ENCODE results near the gene CASK. TPM values are rescaled to one million over a fixed set of nuclear protein-coding genes. Genes with fewer than 3 reads are reported as not detected.

The CASK gene
- total RNA-seq, 1 experiment from 2014 or later: 29.4 TPM

- H3F3A ChIP-seq (ENCODE audit: insufficient read depth, low read depth): no peaks in the 10 kb centered on the region
- no peaks in the 10 kb centered on the region for H3K4me1 ChIP-seq (replicated peaks; ENCODE audit: insufficient read depth)
- H3K36me3 ChIP-seq (ENCODE audit: low read depth): no peaks in the 10 kb centered on the region
- no peaks in the 10 kb centered on the region for H3K9me3 ChIP-seq (ENCODE audit: insufficient read depth, low read depth)
- H3K4me2 ChIP-seq: no peak overlapping the region
- TF ChIP-seq CTCF (conservative IDR thresholded peaks at IDR 0.05) (no peak), EZH2 (IDR thresholded peaks at IDR 0.05; ENCODE audit: low read depth) (no peak)
- H3K4me3 ChIP-seq: no peak overlapping the region
- no peaks in the 10 kb centered on the region for H4K20me1 ChIP-seq (ENCODE audit: insufficient read depth)
- H2AFZ ChIP-seq: no peak overlapping the region
- H3K27ac ChIP-seq: no peak overlapping the region
- DNase-seq: no peak
- no peaks in the 10 kb centered on the region for H3K27me3 ChIP-seq (ENCODE audit: insufficient read depth, low read depth)
- no TSS peak for BruUV-seq (replicated peaks)
- no peaks in the 10 kb centered on the region for H3K9me2 ChIP-seq (ENCODE audit: insufficient read depth)
- intact Hi-C loops (cut with micrococcal nuclease; ENCODE audit: unreplicated experiment): no loop called here
- POLR2A ChIA-PET (ENCODE audit: unreplicated experiment): no interaction called here
- no peaks in the 10 kb centered on the region for H3K79me2 ChIP-seq (ENCODE audit: low read depth)
- CTCF ChIA-PET: no interaction called here
Measured at GRCh38 chrX:41750716-41751115, 172.6 kb downstream of the CASK start.

- H3K4me2 ChIP-seq: no peak overlapping the region
- no peaks in the 10 kb centered on the region for H3K36me3 ChIP-seq (ENCODE audit: low read depth)
- TF ChIP-seq CTCF (conservative IDR thresholded peaks at IDR 0.05): no peak
- TF ChIP-seq EZH2 (IDR thresholded peaks at IDR 0.05; ENCODE audit: low read depth): no peak
- no peak for DNase-seq
- no peaks in the 10 kb centered on the region for H4K20me1 ChIP-seq (ENCODE audit: insufficient read depth)
- no peak overlapping the region for H3K4me3 ChIP-seq
- no peaks in the 10 kb centered on the region for H3K79me2 ChIP-seq (ENCODE audit: low read depth)
- no peak overlapping the region for H3K27ac ChIP-seq
- intact Hi-C loops (cut with micrococcal nuclease; ENCODE audit: unreplicated experiment): no loop called here
- no peaks in the 10 kb centered on the region for H3K9me3 ChIP-seq (ENCODE audit: insufficient read depth, low read depth)
- POLR2A ChIA-PET (ENCODE audit: unreplicated experiment): no interaction called here
- no peaks in the 10 kb centered on the region for H3K4me1 ChIP-seq (replicated peaks; ENCODE audit: insufficient read depth)
- no TSS peak for BruUV-seq (replicated peaks)
- no peaks in the 10 kb centered on the region for H3F3A ChIP-seq (ENCODE audit: insufficient read depth, low read depth)
- H2AFZ ChIP-seq: no peak overlapping the region
- no peaks in the 10 kb centered on the region for H3K9me2 ChIP-seq (ENCODE audit: insufficient read depth)
- no peaks in the 10 kb centered on the region for H3K27me3 ChIP-seq (ENCODE audit: insufficient read depth, low read depth)
- CTCF ChIA-PET: no interaction called here
Measured at GRCh38 chrX:41739871-41740270, 183.5 kb downstream of the CASK start.

GRCh38 chrX:41737065-41737464 is 186.3 kb downstream of the CASK start:
- no peak for DNase-seq
- no peak overlapping the region for H2AFZ ChIP-seq
- intact Hi-C loops (cut with micrococcal nuclease; ENCODE audit: unreplicated experiment): no loop called here
- no TSS peak for BruUV-seq (replicated peaks)
- H3K4me3 ChIP-seq: no peak overlapping the region
- no peaks in the 10 kb centered on the region for H3K27me3 ChIP-seq (ENCODE audit: insufficient read depth, low read depth)
- H3K4me2 ChIP-seq: no peak overlapping the region
- no peaks in the 10 kb centered on the region for H3K9me2 ChIP-seq (ENCODE audit: insufficient read depth)
- H3K36me3 ChIP-seq (ENCODE audit: low read depth): no peaks in the 10 kb centered on the region
- no peaks in the 10 kb centered on the region for H3K4me1 ChIP-seq (replicated peaks; ENCODE audit: insufficient read depth)
- POLR2A ChIA-PET (ENCODE audit: unreplicated experiment): no interaction called here
- H3F3A ChIP-seq (ENCODE audit: insufficient read depth, low read depth): no peaks in the 10 kb centered on the region
- H3K79me2 ChIP-seq (ENCODE audit: low read depth): no peaks in the 10 kb centered on the region
- no peaks in the 10 kb centered on the region for H4K20me1 ChIP-seq (ENCODE audit: insufficient read depth)
- TF ChIP-seq EZH2 (IDR thresholded peaks at IDR 0.05; ENCODE audit: low read depth) (no peak), CTCF (conservative IDR thresholded peaks at IDR 0.05) (no peak)
- no peaks in the 10 kb centered on the region for H3K9me3 ChIP-seq (ENCODE audit: insufficient read depth, low read depth)
- H3K27ac ChIP-seq: no peak overlapping the region
- CTCF ChIA-PET: no interaction called here

Measured in PC-9 (cell line).